ENCODE data around the gene AGXT2. TPM values are rescaled to one million over a fixed set of nuclear protein-coding genes. Genes with fewer than 3 reads are reported as not detected.

Gene AGXT2
- total RNA-seq, 1 donor from 2014 or later: not detected

DNA sequence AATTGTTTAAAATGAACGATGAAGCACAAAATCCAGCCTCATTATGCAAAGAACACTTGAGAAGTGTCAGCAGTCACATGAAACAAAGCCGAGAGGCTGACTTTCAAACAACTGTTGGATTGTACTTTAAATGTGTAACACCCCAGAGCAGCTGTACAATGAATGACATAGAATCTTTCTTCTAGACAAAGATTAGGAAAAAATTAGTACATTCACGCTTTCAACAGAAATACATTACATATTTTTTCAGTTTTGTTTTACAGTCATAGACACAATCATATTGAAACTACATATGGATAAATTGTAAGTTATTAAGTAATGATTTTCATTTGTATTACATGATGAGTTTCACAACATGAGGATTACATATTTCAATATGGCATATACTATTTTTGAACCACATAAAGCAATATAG is 10.6 kb upstream of the AGXT2 start:
- TF ChIP-seq, protein P1, sequence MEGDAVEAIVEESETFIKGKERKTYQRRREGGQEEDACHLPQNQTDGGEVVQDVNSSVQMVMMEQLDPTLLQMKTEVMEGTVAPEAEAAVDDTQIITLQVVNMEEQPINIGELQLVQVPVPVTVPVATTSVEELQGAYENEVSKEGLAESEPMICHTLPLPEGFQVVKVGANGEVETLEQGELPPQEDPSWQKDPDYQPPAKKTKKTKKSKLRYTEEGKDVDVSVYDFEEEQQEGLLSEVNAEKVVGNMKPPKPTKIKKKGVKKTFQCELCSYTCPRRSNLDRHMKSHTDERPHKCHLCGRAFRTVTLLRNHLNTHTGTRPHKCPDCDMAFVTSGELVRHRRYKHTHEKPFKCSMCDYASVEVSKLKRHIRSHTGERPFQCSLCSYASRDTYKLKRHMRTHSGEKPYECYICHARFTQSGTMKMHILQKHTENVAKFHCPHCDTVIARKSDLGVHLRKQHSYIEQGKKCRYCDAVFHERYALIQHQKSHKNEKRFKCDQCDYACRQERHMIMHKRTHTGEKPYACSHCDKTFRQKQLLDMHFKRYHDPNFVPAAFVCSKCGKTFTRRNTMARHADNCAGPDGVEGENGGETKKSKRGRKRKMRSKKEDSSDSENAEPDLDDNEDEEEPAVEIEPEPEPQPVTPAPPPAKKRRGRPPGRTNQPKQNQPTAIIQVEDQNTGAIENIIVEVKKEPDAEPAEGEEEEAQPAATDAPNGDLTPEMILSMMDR (IDR thresholded peaks at IDR 0.05; ENCODE audit: borderline replicate concordance): no peak
- H3K36me3 ChIP-seq: no peaks in the 10 kb centered on the region
- no peaks in the 10 kb centered on the region for H3K9me3 ChIP-seq (replicated peaks)
- no peaks in the 10 kb centered on the region for H3K4me1 ChIP-seq
- no peak overlapping the region for H3K27ac ChIP-seq (replicated peaks)
- intact Hi-C loops (cut with micrococcal nuclease): no loop called here
- peaks cover 38% of the 10 kb centered on the region for H3K27me3 ChIP-seq (ENCODE audit: low read depth)
- H3K4me3 ChIP-seq: no peak overlapping the region
- DNase-seq: no peak

- no peaks in the 10 kb centered on the region for H3K4me1 ChIP-seq
- H3K27me3 ChIP-seq (ENCODE audit: low read depth): peaks cover 49% of the 10 kb centered on the region
- H3K9me3 ChIP-seq (replicated peaks): peaks cover 5% of the 10 kb centered on the region
- TF ChIP-seq, protein P1 (IDR thresholded peaks at IDR 0.05; ENCODE audit: borderline replicate concordance): no peak
- no peak overlapping the region for H3K4me3 ChIP-seq
- intact Hi-C loops (cut with micrococcal nuclease): no loop called here
- no peak for DNase-seq
- no peaks in the 10 kb centered on the region for H3K36me3 ChIP-seq
- H3K27ac ChIP-seq (replicated peaks): no peak overlapping the region
Measured at GRCh38 chr5:35056686-35057085, 8.9 kb upstream of the AGXT2 start.

DNA sequence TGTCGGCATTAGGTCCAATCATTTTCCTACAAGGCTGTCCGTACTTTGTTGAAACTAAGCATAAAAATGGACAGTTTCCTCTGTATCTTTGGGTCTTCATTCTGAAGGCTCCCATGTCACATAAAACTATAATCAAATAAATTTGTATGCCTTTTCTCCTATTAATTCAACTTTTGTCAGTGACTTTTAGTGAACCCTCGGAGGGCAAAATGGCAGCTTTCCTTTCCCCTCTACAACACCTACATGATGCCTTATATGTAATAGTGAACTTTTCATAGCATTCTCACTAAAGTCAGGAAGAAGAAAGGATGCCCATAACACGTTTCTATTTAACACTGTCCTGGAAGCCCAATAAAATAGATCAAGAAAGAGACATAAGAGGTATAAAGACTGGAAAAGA is 5.1 kb upstream of the AGXT2 start:
- H3K4me3 ChIP-seq: no peak overlapping the region
- H3K36me3 ChIP-seq: no peaks in the 10 kb centered on the region
- H3K4me1 ChIP-seq: no peaks in the 10 kb centered on the region
- TF ChIP-seq, protein P1 (IDR thresholded peaks at IDR 0.05; ENCODE audit: borderline replicate concordance): no peak
- H3K27me3 ChIP-seq (ENCODE audit: low read depth): peaks cover 48% of the 10 kb centered on the region
- intact Hi-C loops (cut with micrococcal nuclease): no loop called here
- H3K27ac ChIP-seq (replicated peaks): no peak overlapping the region
- H3K9me3 ChIP-seq (replicated peaks): peaks cover 6% of the 10 kb centered on the region
- no peak for DNase-seq

DNA sequence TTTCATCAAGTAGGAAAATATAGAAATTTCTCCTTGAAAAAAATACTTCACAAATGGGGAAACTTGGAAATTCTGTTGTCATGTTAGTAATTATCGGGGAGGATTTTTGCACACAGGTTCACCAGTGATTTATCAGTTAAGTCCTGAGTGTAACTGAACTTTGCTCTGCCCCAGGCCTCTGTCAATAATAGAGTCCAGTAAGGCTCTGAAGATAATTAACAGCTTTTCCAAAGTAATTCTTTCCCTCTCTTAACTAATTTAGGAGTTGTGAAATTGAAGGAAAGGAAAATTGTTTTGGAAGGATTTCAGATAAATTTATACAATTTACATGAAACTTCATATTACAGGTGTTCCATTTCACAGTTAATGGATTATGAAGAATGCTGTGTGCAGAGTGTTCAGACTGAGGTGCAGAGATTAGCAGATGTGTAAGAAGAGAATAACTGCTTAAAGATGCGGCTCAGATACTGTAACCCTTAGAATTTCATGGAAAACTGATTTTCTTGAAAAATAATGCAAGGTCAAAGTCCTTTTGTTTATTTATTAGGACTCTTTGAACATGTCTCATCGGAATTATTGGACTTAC is 2.9 kb upstream of the AGXT2 start:
- H3K4me3 ChIP-seq: no peak overlapping the region
- TF ChIP-seq, protein P1 (IDR thresholded peaks at IDR 0.05; ENCODE audit: borderline replicate concordance): no peak
- intact Hi-C loops (cut with micrococcal nuclease): no loop called here

DNA sequence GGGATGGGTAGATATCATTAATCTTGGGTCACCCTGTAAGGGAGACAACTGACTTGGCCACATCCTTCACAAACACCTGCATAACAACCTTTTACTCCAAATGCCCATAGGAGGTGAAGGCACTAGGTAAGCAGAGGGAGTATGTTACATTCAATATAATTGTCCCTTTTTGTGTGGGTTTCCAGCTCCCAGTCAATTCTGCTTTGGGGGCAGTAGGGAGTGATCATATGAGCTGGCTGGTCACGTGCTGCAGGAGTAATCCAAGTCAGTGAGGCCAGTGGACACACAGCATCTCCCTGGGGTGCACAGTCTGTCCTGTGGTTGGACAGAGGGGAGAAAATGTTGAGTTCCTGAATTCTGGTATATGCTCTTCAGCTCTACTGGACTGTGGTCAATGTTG is 1.2 kb upstream of the AGXT2 start:
- H3K9me3 ChIP-seq (replicated peaks): peaks cover 6% of the 10 kb centered on the region
- DNase-seq: no peak
- H3K4me3 ChIP-seq: no peak overlapping the region
- no peak overlapping the region for H3K27ac ChIP-seq (replicated peaks)
- no peaks in the 10 kb centered on the region for H3K36me3 ChIP-seq
- TF ChIP-seq, protein P1 (IDR thresholded peaks at IDR 0.05; ENCODE audit: borderline replicate concordance): no peak
- H3K4me1 ChIP-seq: no peaks in the 10 kb centered on the region
- intact Hi-C loops (cut with micrococcal nuclease): no loop called here
- H3K27me3 ChIP-seq (ENCODE audit: low read depth): peaks cover 50% of the 10 kb centered on the region

More for the DNA sequence above, 2.9 kb upstream of the AGXT2 start:
- Histone ChIP-seq H3K9me3 (replicated peaks) (peaks cover 6% of the 10 kb centered on the region), H3K4me1 (no peaks in the 10 kb centered on the region), H3K27ac (replicated peaks) (no peak overlapping the region), H3K36me3 (no peaks in the 10 kb centered on the region), H3K27me3 (ENCODE audit: low read depth) (peaks cover 42% of the 10 kb centered on the region)
- DNase-seq: no peak
